Heart right ventricle (tissue), 16 donors: ENCODE measurements around the gene EDAR. TPM values are rescaled to one million over a fixed set of nuclear protein-coding genes. Genes with fewer than 3 reads are reported as not detected.

Experiments
- ATAC-seq, 8 donors: fragments of 200-7000 bp; cut with Tn5 transposase; one replicate each; pipeline ENCODE4 v1.9.1; 2020; ENCODE audit warnings: mild to moderate bottlenecking in 8 of 8, moderate library complexity in 8 of 8, moderate number of reproducible peaks in 1 of 8
- DNase-seq, 2 donors: peaks; one replicate each; pipeline ENCODE4 v3.0.0-alpha.2; 2020
- H3K27ac ChIP-seq, 10 donors: fragments of 200-600 bp; sonication (generic) in 2 of 10; one replicate each; pipeline versions ENCODE4 v1.5.0 to v1.8.0; 2020 to 2022; ENCODE audit warnings: mild to moderate bottlenecking in 3 of 10
- H3K27me3 ChIP-seq, 7 donors: fragments of 200-600 bp; one replicate each; pipeline ENCODE4 v1.8.0; 2021 to 2022; ENCODE audit warnings: mild to moderate bottlenecking in 2 of 7
- H3K36me3 ChIP-seq, 9 donors: fragments of 200-600 bp; sonication (generic) in 1 of 9; one replicate each; pipeline versions ENCODE4 v1.5.0 to v1.8.0; 2020 to 2022; ENCODE audit warnings: mild to moderate bottlenecking in 2 of 9
- H3K4me1 ChIP-seq, 9 donors: fragments of 200-600 bp; sonication (generic) in 1 of 9; one replicate each; pipeline versions ENCODE4 v1.5.0 to v1.8.0; 2020 to 2022; ENCODE audit warnings: mild to moderate bottlenecking in 4 of 9
- H3K4me3 ChIP-seq, 10 donors: fragments of 200-600 bp; sonication (generic) in 2 of 10; one replicate each; pipeline versions ENCODE4 v1.5.0 to v1.8.0; 2020 to 2022; ENCODE audit warnings: mild to moderate bottlenecking in 7 of 10, moderate library complexity in 2 of 10
- H3K9me3 ChIP-seq, 11 donors: fragments of 200-600 bp in 10 of 11; sonication (generic) in 2 of 11; one replicate each; pipeline versions ENCODE4 v1.5.0 to v1.8.0; 2013 to 2022; ENCODE audit warnings: mild to moderate bottlenecking in 2 of 11, control low read depth in 1 of 11, moderate library complexity in 1 of 11
- WGBS, 2 donors: extraction: QIAGEN DNeasy Blood & Tissue Kit; methylation state at CpG; one replicate each; pipeline ENCODE4 v1.1.7; 2013; ENCODE audit warnings: inconsistent platforms in 1 of 2; 5-methylcytosine and 5-hydroxymethylcytosine counted together
- intact Hi-C, 10 donors: fragments of 100-400 bp; cut with DNase I; formaldehyde crosslinking; loops; one replicate each; pipeline versions ENCODE4 v1.11.1 to v1.14.2; 2022
- polyA plus RNA-seq, 2 donors: library from polyadenylated mRNA; stranded (reverse); fragments of 200-250 nt; gene quantifications; one replicate each; pipeline ENCODE4 v1.2.3, GENCODE V29; 2013
- total RNA-seq, 10 donors: library from RNA; stranded (reverse); fragmentation: NEBNext Ultra II Directional in 3 of 10; extraction: Animal tissue kit (Norgen Biotek cat#: 25700) in 3 of 10; gene quantifications; one replicate each; pipeline versions ENCODE4 v1.2.1 to v1.2.4, GENCODE V29; 2021 to 2023
- TF ChIP-seq, protein P1 (sequence below), 9 donors: fragments of 200-600 bp; sonication (generic) in 2 of 9; IDR thresholded peaks; one replicate each; pipeline versions ENCODE4 v1.5.0 to v1.8.0; 2021 to 2022; ENCODE audit warnings: antibody characterized with exemption in 9 of 9, mild to moderate bottlenecking in 5 of 9, moderate library complexity in 1 of 9
- donor health status: Arrhythmogenic right ventricular cardiomyopathy.
- donor health status: ischemic (EF 13 %, LVEDD 7.1; RV severe dilation, severe dysfunction).
- donor health status: healthy with polysubstance abuse.
- donor health status: DM: no; HTN: yes; CAD: no.
- donor health status: DM: no; HTN: no; CAD: no.
- donor health status: ischemic (EF 25% LVEDD 6.9; RV normal size, moderate dysfunction).
- donor health status: ischemic (EF 25% LVEDD 5.7; RV mildly dilated, moderate dysfunction).
- donor health status: healthy.
- donor health status: DM: yes; HTN: yes; CAD: no.
- donor health status: Ischemic cardiomyopathy.
- donor health status: ischemic (EF 35%, LVEDD 5.7; RV mildly dilated, moderate dysfunction).
- donor health status: nonischemic (EF 11% LVEDD 7.7; RV severe dilation, severe dysfunction).
- donor health status: DM: yes; HTN: yes; CAD: no.
- donor health status: PGD.
- donor health status: ischemic (EF 29% LVEDD 5.4; RV normal size, mild dysfunction).
- donor health status: nonischemic (EF 23%, LVEDD 6.1; RV moderate dilation, normal function).

The EDAR gene
- total and polyA plus RNA-seq, 12 donors: 0.07 to 0.34 TPM; not detected in 10

GRCh38 chr2:109016376-109016775 is 27.4 kb upstream of the EDAR start:
- Histone ChIP-seq H3K4me3 (no peak overlapping the region), H3K4me1 (peaks cover 0 to 8% (median 0%) of the 10 kb centered on the region in 9 donors), H3K27ac (no peak overlapping the region), H3K27me3 (peaks cover 0 to 13% (median 0%) of the 10 kb centered on the region in 7 donors), H3K36me3 (no peaks in the 10 kb centered on the region), H3K9me3 (no peaks in the 10 kb centered on the region)
- TF ChIP-seq, protein P1, sequence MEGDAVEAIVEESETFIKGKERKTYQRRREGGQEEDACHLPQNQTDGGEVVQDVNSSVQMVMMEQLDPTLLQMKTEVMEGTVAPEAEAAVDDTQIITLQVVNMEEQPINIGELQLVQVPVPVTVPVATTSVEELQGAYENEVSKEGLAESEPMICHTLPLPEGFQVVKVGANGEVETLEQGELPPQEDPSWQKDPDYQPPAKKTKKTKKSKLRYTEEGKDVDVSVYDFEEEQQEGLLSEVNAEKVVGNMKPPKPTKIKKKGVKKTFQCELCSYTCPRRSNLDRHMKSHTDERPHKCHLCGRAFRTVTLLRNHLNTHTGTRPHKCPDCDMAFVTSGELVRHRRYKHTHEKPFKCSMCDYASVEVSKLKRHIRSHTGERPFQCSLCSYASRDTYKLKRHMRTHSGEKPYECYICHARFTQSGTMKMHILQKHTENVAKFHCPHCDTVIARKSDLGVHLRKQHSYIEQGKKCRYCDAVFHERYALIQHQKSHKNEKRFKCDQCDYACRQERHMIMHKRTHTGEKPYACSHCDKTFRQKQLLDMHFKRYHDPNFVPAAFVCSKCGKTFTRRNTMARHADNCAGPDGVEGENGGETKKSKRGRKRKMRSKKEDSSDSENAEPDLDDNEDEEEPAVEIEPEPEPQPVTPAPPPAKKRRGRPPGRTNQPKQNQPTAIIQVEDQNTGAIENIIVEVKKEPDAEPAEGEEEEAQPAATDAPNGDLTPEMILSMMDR (IDR thresholded peaks at IDR 0.05): no peak
- WGBS, 2 donors: 92 to 93% methylated on average over 11 of the region's 11 CpGs
- ATAC-seq (no peak), DNase-seq (no peak)
- intact Hi-C loops: no loop called here

DNA sequence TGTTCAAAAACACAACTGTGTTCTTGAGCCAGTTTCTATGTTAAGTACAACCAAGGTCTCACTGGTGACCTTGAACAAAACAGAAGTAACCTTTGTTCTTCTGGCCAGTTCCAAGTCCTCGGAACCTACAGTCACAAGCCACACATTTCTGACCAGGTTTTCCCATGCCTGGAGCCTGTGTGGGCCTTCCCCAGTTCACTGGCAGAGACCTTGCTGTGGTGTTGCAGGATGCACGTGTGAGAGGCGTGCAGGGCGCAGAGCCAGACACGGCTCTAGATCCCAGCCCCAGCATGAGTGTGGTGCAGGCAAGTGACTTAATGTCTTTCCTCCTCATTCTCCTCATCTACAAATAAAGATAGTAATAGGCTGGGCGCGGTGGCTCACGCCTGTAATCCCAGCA is 25.5 kb upstream of the EDAR start:
- Histone ChIP-seq H3K4me3 (no peak overlapping the region), H3K9me3 (no peaks in the 10 kb centered on the region), H3K4me1 (no peaks in the 10 kb centered on the region), H3K27ac (no peak overlapping the region), H3K27me3 (peaks cover 0 to 15% (median 0%) of the 10 kb centered on the region in 7 donors), H3K36me3 (no peaks in the 10 kb centered on the region)
- no peak for ATAC-seq
- TF ChIP-seq, protein P1 (IDR thresholded peaks at IDR 0.05): no peak
- DNase-seq: no peak
- WGBS, 2 donors: 86 to 87% methylated on average over 8 of the region's 8 CpGs
- intact Hi-C loops: no loop called here

- peaks cover 0 to 2% (median 0%) of the 10 kb centered on the region in 7 donors for H3K27me3 ChIP-seq
- H3K36me3 ChIP-seq: no peaks in the 10 kb centered on the region
- H3K4me1 ChIP-seq: no peaks in the 10 kb centered on the region
- no peak overlapping the region for H3K4me3 ChIP-seq
- intact Hi-C loops: no loop called here
- DNase-seq (no peak), ATAC-seq (no peak)
- no peaks in the 10 kb centered on the region for H3K9me3 ChIP-seq
- WGBS, 2 donors: 84 to 87% methylated on average over 5 of the region's 5 CpGs
- no peak overlapping the region for H3K27ac ChIP-seq
- TF ChIP-seq, protein P1 (IDR thresholded peaks at IDR 0.05): no peak
Observed at GRCh38 chr2:109013051-109013450, 24.0 kb upstream of the EDAR start.

GRCh38 chr2:109009920-109010610 is 21.0 kb upstream of the EDAR start:
- TF ChIP-seq, protein P1 (IDR thresholded peaks at IDR 0.05): no peak
- H3K36me3 ChIP-seq: no peaks in the 10 kb centered on the region

More at GRCh38 chr2:109009920-109010610, 21.0 kb upstream of the EDAR start:
- intact Hi-C loops: no loop called here
- Histone ChIP-seq H3K27ac (no peak overlapping the region), H3K4me3 (no peak overlapping the region), H3K9me3 (no peaks in the 10 kb centered on the region), H3K4me1 (no peaks in the 10 kb centered on the region), H3K27me3 (peaks cover 0 to 2% (median 0%) of the 10 kb centered on the region in 7 donors)
- no peak for ATAC-seq
- WGBS, 2 donors: 60 to 74% methylated on average over 9 of the region's 9 CpGs
- DNase-seq: no peak
